Neural cell (in vitro differentiated cells): ENCODE results near the gene OR1E2. TPM values are rescaled to one million over a fixed set of nuclear protein-coding genes. Genes with fewer than 3 reads are reported as not detected.

Source experiments
- H2AFZ ChIP-seq: fragments of 200-600, 300-800 bp; sonication (generic), shearing (Covaris generic); 2 replicates; pipeline ENCODE4 v1.6.0; 2014; ENCODE audit warnings: low read depth, mild to moderate bottlenecking, antibody characterized with exemption, low read length, moderate library complexity
- H3F3A ChIP-seq: fragments of 200-600 bp; shearing (Covaris generic); 2 replicates; pipeline ENCODE4 v1.6.1; 2016; ENCODE audit warnings: mild to moderate bottlenecking, moderate library complexity, mixed read lengths, antibody characterized with exemption, low read length; ENCODE audit not compliant: insufficient read depth, poor library complexity, severe bottlenecking
- H3K27ac ChIP-seq: fragments of 200-600, 300-800 bp; sonication (generic), shearing (Covaris generic); 2 replicates; pipeline ENCODE4 v1.5.1; 2014; ENCODE audit warnings: mild to moderate bottlenecking, low read length, moderate library complexity
- H3K27me3 ChIP-seq: fragments of 300-800, 200-600 bp; sonication (generic), shearing (Covaris generic); 2 replicates; pipeline ENCODE4 v1.6.0; 2014; ENCODE audit warnings: mild to moderate bottlenecking, low read depth, low read length, moderate library complexity; ENCODE audit not compliant: insufficient read depth
- H3K36me3 ChIP-seq: fragments of 300-800, 200-600 bp; sonication (generic), shearing (Covaris generic); 2 replicates; pipeline ENCODE4 v1.5.1; 2014; ENCODE audit warnings: mild to moderate bottlenecking, antibody characterized with exemption, low read length, moderate library complexity; ENCODE audit not compliant: insufficient read depth
- H3K4me2 ChIP-seq: fragments of 300-800, 200-600 bp; sonication (generic), shearing (Covaris generic); 2 replicates; pipeline ENCODE4 v1.6.0; 2014; ENCODE audit warnings: mild to moderate bottlenecking, low read length
- H3K4me3 ChIP-seq: fragments of 300-800, 200-600 bp; sonication (generic), shearing (Covaris generic); 2 replicates; pipeline ENCODE4 v1.5.1; 2014; ENCODE audit warnings: mild to moderate bottlenecking, low read length, moderate library complexity
- H3K79me2 ChIP-seq: fragments of 200-600 bp; shearing (Covaris generic); replicated peaks from 2 replicates; pipeline ENCODE4 v1.6.0; 2014; ENCODE audit warnings: mild to moderate bottlenecking, low read length, moderate library complexity; ENCODE audit not compliant: insufficient read depth
- H3K9ac ChIP-seq: fragments of 300-800, 200-600 bp; sonication (generic), shearing (Covaris generic); 2 replicates; pipeline ENCODE4 v1.6.1; 2016; ENCODE audit warnings: mild to moderate bottlenecking, low read length, mixed read lengths
- H3K9me2 ChIP-seq: fragments of 200-600 bp; shearing (Covaris generic); 2 replicates; pipeline ENCODE4 v1.6.1; 2016; ENCODE audit warnings: mild to moderate bottlenecking, low read length, mixed read lengths; ENCODE audit not compliant: insufficient read depth
- H3K9me3 ChIP-seq: fragments of 200-600, 300-800 bp; sonication (generic), shearing (Covaris generic); 2 replicates; pipeline ENCODE4 v1.6.1; 2016; ENCODE audit warnings: mild to moderate bottlenecking, mixed run types, low read length, moderate library complexity, mixed read lengths
- H4K20me1 ChIP-seq: fragments of 200-600 bp; shearing (Covaris generic); 2 replicates; pipeline ENCODE4 v1.6.1; 2016; ENCODE audit warnings: mild to moderate bottlenecking, mixed run types; ENCODE audit not compliant: insufficient read depth
- EP300 ChIP-seq: fragments of 450-650 bp; conservative IDR thresholded peaks from 2 replicates; pipeline ENCODE4 v1.6.1; 2014; ENCODE audit warnings: antibody characterized with exemption, mild to moderate bottlenecking, moderate library complexity; ENCODE audit not compliant: poor library complexity, severe bottlenecking
- EZH2 ChIP-seq: fragments of 200-600, 300-800 bp; shearing (Covaris generic), sonication (generic); IDR thresholded peaks from 2 replicates; pipeline ENCODE4 v1.6.1; 2014; ENCODE audit warnings: antibody characterized with exemption, low read length, borderline replicate concordance, mild to moderate bottlenecking; ENCODE audit not compliant: insufficient read depth, poor library complexity, severe bottlenecking
- MXI1 ChIP-seq: fragments of 450-650 bp; conservative IDR thresholded peaks from 2 replicates; pipeline ENCODE4 v1.6.1; 2014; ENCODE audit warnings: antibody characterized with exemption, mild to moderate bottlenecking; ENCODE audit not compliant: poor library complexity, severe bottlenecking
- POLR2AphosphoS5 ChIP-seq: IDR thresholded peaks from 2 replicates; pipeline ENCODE4 v1.6.1; 2012
- RAD21 ChIP-seq: fragments of 450-650 bp; conservative IDR thresholded peaks from 2 replicates; pipeline ENCODE4 v1.6.1; 2014; ENCODE audit warnings: antibody characterized with exemption, mild to moderate bottlenecking, moderate library complexity
- SMC3 ChIP-seq: fragments of 450-650 bp; conservative IDR thresholded peaks from 2 replicates; pipeline ENCODE4 v1.6.1; 2014; ENCODE audit warnings: antibody characterized with exemption, mild to moderate bottlenecking, moderate library complexity; ENCODE audit not compliant: poor library complexity
- TAF1 ChIP-seq: IDR thresholded peaks from 2 replicates; pipeline ENCODE4 v1.6.1; 2012; ENCODE audit warnings: low read depth
- polyA plus RNA-seq: library from polyadenylated mRNA; depleted of rRNA; stranded (reverse); fragments of >200 nt; gene quantifications from 2 replicates; pipeline ENCODE4 v1.2.3, GENCODE V29; 2014
- TF ChIP-seq, protein P1 (sequence below): IDR thresholded peaks from 2 replicates; pipeline ENCODE4 v1.6.1; 2012; ENCODE audit warnings: borderline replicate concordance
- TF ChIP-seq, protein P2 (sequence below): fragments of 450-650 bp; IDR thresholded peaks from 2 replicates; pipeline ENCODE4 v1.5.1; 2014; ENCODE audit warnings: antibody characterized with exemption, mild to moderate bottlenecking, moderate library complexity; ENCODE audit not compliant: poor library complexity, severe bottlenecking

OR1E2 gene
- polyA plus RNA-seq, 1 donor from 2014 or later = not detected

DNA sequence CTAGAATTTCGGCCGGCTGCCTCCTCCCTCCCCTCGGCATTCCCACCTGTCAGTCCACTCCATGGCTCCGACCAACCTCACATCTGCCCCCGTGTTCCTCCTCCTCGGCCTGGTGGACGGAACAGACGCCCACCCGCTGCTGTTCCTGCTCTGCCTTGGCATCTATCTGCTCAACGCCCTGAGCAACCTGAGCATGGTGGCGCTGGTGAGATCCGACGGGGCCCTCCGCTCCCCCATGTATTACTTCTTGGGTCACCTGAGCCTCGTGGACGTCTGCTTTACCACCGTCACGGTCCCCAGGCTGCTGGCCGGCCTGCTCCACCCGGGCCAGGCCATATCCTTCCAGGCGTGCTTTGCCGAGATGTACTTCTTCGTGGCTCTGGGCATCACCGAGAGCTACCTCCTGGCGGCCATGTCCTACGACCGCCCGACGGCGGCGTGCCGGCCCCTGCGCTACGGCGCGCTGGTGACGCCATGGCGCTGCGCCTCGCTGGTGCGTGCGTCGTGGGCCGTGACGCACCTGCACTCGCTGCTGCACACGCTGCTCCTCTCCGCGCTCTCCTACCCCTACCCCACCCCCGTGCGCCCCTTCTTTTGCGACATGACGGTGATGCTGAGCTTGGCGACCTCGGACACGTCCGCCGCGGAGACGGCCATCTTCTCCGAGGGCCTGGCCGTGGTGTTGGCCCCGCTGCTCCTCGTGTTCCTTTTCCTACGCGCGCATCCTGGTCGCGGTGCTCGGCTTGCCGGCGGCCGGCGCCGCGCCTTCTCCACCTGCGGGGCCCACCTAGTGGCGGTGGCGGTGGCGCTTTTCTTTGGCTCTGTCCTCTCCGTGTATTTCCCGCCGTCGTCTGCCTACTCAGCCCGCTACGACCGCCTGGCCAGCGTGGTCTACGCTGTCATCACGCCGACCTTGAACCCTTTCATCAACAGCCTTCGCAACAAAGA is 47.5 kb downstream of the OR1E2 start, which contains the start of gene OR3A2:
OR3A2 (minus strand) TSS at position 440 of the 948 bp plus-strand sequence.
- Histone ChIP-seq H3K79me2 (no peaks in the 10 kb centered on the region), H3K36me3 (no peaks in the 10 kb centered on the region), H3K27me3 (no peaks in the 10 kb centered on the region), H3K4me3 (no peak within 1 kb of the TSS), H3F3A (no peaks in the 10 kb centered on the region), H3K27ac (no peak within 1 kb of the TSS), H4K20me1 (no peaks in the 10 kb centered on the region), H3K9me2 (no peaks in the 10 kb centered on the region), H3K4me2 (no peak within 1 kb of the TSS), H3K9me3 (no peaks in the 10 kb centered on the region), H2AFZ (no peak within 1 kb of the TSS), H3K9ac (no peak within 1 kb of the TSS)
- no peak for TF ChIP-seq POLR2AphosphoS5
- TF ChIP-seq EP300 = no peak
- no peak for TF ChIP-seq SMC3
- TF ChIP-seq TAF1 = no peak
- no peak for TF ChIP-seq RAD21
- TF ChIP-seq EZH2 = no peak
- TF ChIP-seq, protein P1, sequence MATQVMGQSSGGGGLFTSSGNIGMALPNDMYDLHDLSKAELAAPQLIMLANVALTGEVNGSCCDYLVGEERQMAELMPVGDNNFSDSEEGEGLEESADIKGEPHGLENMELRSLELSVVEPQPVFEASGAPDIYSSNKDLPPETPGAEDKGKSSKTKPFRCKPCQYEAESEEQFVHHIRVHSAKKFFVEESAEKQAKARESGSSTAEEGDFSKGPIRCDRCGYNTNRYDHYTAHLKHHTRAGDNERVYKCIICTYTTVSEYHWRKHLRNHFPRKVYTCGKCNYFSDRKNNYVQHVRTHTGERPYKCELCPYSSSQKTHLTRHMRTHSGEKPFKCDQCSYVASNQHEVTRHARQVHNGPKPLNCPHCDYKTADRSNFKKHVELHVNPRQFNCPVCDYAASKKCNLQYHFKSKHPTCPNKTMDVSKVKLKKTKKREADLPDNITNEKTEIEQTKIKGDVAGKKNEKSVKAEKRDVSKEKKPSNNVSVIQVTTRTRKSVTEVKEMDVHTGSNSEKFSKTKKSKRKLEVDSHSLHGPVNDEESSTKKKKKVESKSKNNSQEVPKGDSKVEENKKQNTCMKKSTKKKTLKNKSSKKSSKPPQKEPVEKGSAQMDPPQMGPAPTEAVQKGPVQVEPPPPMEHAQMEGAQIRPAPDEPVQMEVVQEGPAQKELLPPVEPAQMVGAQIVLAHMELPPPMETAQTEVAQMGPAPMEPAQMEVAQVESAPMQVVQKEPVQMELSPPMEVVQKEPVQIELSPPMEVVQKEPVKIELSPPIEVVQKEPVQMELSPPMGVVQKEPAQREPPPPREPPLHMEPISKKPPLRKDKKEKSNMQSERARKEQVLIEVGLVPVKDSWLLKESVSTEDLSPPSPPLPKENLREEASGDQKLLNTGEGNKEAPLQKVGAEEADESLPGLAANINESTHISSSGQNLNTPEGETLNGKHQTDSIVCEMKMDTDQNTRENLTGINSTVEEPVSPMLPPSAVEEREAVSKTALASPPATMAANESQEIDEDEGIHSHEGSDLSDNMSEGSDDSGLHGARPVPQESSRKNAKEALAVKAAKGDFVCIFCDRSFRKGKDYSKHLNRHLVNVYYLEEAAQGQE = no peak
- TF ChIP-seq MXI1 = no peak
- TF ChIP-seq, protein P2, sequence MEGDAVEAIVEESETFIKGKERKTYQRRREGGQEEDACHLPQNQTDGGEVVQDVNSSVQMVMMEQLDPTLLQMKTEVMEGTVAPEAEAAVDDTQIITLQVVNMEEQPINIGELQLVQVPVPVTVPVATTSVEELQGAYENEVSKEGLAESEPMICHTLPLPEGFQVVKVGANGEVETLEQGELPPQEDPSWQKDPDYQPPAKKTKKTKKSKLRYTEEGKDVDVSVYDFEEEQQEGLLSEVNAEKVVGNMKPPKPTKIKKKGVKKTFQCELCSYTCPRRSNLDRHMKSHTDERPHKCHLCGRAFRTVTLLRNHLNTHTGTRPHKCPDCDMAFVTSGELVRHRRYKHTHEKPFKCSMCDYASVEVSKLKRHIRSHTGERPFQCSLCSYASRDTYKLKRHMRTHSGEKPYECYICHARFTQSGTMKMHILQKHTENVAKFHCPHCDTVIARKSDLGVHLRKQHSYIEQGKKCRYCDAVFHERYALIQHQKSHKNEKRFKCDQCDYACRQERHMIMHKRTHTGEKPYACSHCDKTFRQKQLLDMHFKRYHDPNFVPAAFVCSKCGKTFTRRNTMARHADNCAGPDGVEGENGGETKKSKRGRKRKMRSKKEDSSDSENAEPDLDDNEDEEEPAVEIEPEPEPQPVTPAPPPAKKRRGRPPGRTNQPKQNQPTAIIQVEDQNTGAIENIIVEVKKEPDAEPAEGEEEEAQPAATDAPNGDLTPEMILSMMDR = no peak

Other genes starting within 250 kb of the OR1E2 start
- not detected in 2 replicates for gene OR1A2, start 236.3 kb downstream of the OR1E2 start, polyA plus RNA-seq
- not detected in 2 replicates for gene OR1A1, start 226.2 kb downstream of the OR1E2 start, polyA plus RNA-seq
- not detected in 2 replicates for gene OR3A1, start 135.5 kb downstream of the OR1E2 start, polyA plus RNA-seq
- not detected in 2 replicates for gene OR3A2, start 47.5 kb downstream of the OR1E2 start, polyA plus RNA-seq
- not detected in 2 replicates for gene OR1E1, start 35.4 kb downstream of the OR1E2 start, polyA plus RNA-seq
- not detected in 2 replicates for gene OR3A3, start 22.5 kb downstream of the OR1E2 start, polyA plus RNA-seq
- not detected in 2 replicates for gene SPATA22, start 38.0 kb upstream of the OR1E2 start, polyA plus RNA-seq
- 0.24 TPM in 1 of 2 replicates, not detected in the other for gene ASPA, start 42.2 kb upstream of the OR1E2 start, polyA plus RNA-seq
- 0.19 TPM in 1 of 2 replicates, not detected in the other for gene TRPV3, start 124.0 kb upstream of the OR1E2 start, polyA plus RNA-seq
- 11.8 and 13.0 TPM in 2 replicates for gene TRPV1, start 175.6 kb upstream of the OR1E2 start, polyA plus RNA-seq
- 14.3 and 15.6 TPM in 2 replicates for gene SHPK, start 202.4 kb upstream of the OR1E2 start, polyA plus RNA-seq
- gene CTNS, start 202.9 kb upstream of the OR1E2 start, polyA plus RNA-seq = 8.8 and 14.2 TPM in 2 replicates
- 79.2 and 82.8 TPM in 2 replicates for gene TAX1BP3, start 234.7 kb upstream of the OR1E2 start, polyA plus RNA-seq
- gene EMC6, start 235.0 kb upstream of the OR1E2 start, polyA plus RNA-seq = 61.7 and 87.8 TPM in 2 replicates